HepG2 (cell line): ENCODE results near the gene HOPX. TPM values are rescaled to one million over a fixed set of nuclear protein-coding genes. Genes with fewer than 3 reads are reported as not detected.

Source experiments
- ATAC-seq: fragments of 200-7000 bp; cut with Tn5 transposase; 3 replicates; pipeline ENCODE4 v1.9.1; 2020; ENCODE audit warnings: mild to moderate bottlenecking, moderate library complexity
- BruUV-seq: library from RNA; stranded (reverse); fragments of 400-500 nt; replicated peaks from 2 replicates; lab custom pipeline; 2021; lab: Mats Ljungman, UMichigan
- CTCF ChIA-PET: fragments of 300-600 bp; formaldehyde crosslinking; extraction: SDS; loops from one replicate; lab custom pipeline; 2021; ENCODE audit warnings: low total read pairs, inconsistent platforms, low intra/inter-chr PET ratio; lab: Yijun Ruan, JAX
- POLR2A ChIA-PET: fragments of 350-600 bp; sonication (Branson Sonifier 250); formaldehyde crosslinking; loops from one replicate; lab custom pipeline; 2020; ENCODE audit warnings: antibody characterized with exemption, inconsistent platforms; lab: Yijun Ruan, JAX
- DNase-seq: peaks from one replicate; pipeline ENCODE4 v3.0.0-alpha.2; 2015; ENCODE audit warnings: low spot score
- FAIRE-seq: peaks from 3 replicates; lab custom pipeline; 2011; peaks lifted over from hg19 to GRCh38; lab: Jason Lieb, UNC
- H2AFZ ChIP-seq: one replicate; pipeline ENCODE4 v1.6.1; 2011; ENCODE audit warnings: low read length, inconsistent platforms
- H3K27ac ChIP-seq: fragments of 300-600 bp; 3 replicates; pipeline ENCODE4 v1.8.0; 2011; ENCODE audit warnings: mixed run types, mild to moderate bottlenecking, mixed read lengths, low read length, inconsistent platforms; ENCODE audit not compliant: insufficient read depth; ENCODE audit errors: extremely low read length
- H3K27me3 ChIP-seq, 2 experiments: fragments of 200-600 bp in 1 of 2; 2 replicates in 1 of 2; 3 replicates in 1 of 2; pipeline versions ENCODE4 v1.6.0 to v1.8.0; 2011; ENCODE audit warnings: low read length in 2 of 2, mild to moderate bottlenecking in 2 of 2, moderate library complexity in 2 of 2, inconsistent platforms in 1 of 2; ENCODE audit not compliant: insufficient read depth in 2 of 2, control insufficient read depth in 1 of 2
- H3K36me3 ChIP-seq, 2 experiments: fragments of 200-600 bp in 1 of 2; replicated peaks in 1 of 2; 2 replicates in 1 of 2; 3 replicates in 1 of 2; pipeline versions ENCODE4 v1.5.1 to v1.8.0; 2011; ENCODE audit warnings: low read length in 2 of 2, inconsistent platforms in 1 of 2; ENCODE audit not compliant: insufficient read depth in 2 of 2, control insufficient read depth in 1 of 2
- H3K4me1 ChIP-seq: 2 replicates; pipeline ENCODE4 v1.5.1; 2012; ENCODE audit warnings: low read length, inconsistent platforms; ENCODE audit not compliant: insufficient read depth
- H3K4me2 ChIP-seq: 2 replicates; pipeline ENCODE4 v1.6.0; 2011; ENCODE audit warnings: low read depth, low read length, inconsistent platforms
- H3K4me3 ChIP-seq, 3 experiments: fragments of 200-600 bp in 1 of 3; sonication (generic), shearing (Covaris generic) in 1 of 3; replicated peaks in 1 of 3; 2 replicates each; pipeline ENCODE4 v1.5.1; 2011 to 2016; ENCODE audit warnings: low read length in 3 of 3, inconsistent platforms in 2 of 3, low read depth in 2 of 3, mild to moderate bottlenecking in 2 of 3, control low read depth in 1 of 3, mixed read lengths in 1 of 3; ENCODE audit not compliant: insufficient read depth in 1 of 3
- H3K79me2 ChIP-seq: one replicate; pipeline ENCODE4 v1.6.1; 2011; ENCODE audit warnings: low read length, inconsistent platforms; ENCODE audit not compliant: insufficient read depth
- H3K9ac ChIP-seq: 2 replicates; pipeline ENCODE4 v1.6.0; 2011; ENCODE audit warnings: mild to moderate bottlenecking, low read depth, low read length, inconsistent platforms; ENCODE audit not compliant: insufficient read depth
- H3K9me3 ChIP-seq: 2 replicates; pipeline ENCODE4 v1.5.1; 2012; ENCODE audit warnings: mild to moderate bottlenecking, low read length
- H4K20me1 ChIP-seq: 2 replicates; pipeline ENCODE4 v1.6.0; 2011; ENCODE audit warnings: inconsistent platforms, mild to moderate bottlenecking, low read length, moderate library complexity; ENCODE audit not compliant: insufficient read depth
- DR1 ChIP-seq: sonication (generic); formaldehyde crosslinking; IDR thresholded peaks from 2 replicates; pipeline ENCODE4 v1.8.0; 2021; ENCODE audit warnings: mild to moderate bottlenecking, missing genetic modification reagents, inconsistent platforms
- HNRNPK ChIP-seq: fragments of 200-400 bp; formaldehyde crosslinking; IDR thresholded peaks from 2 replicates; pipeline ENCODE4 v1.6.1; 2018; ENCODE audit warnings: low read length, low read depth, moderate library complexity, mild to moderate bottlenecking; ENCODE audit not compliant: poor library complexity, severe bottlenecking
- KMT2A ChIP-seq: sonication (generic); formaldehyde crosslinking; IDR thresholded peaks from 2 replicates; pipeline ENCODE4 v1.4.0; 2020; ENCODE audit warnings: missing genetic modification reagents
- RARA ChIP-seq: IDR thresholded peaks from 2 replicates; pipeline ENCODE4 v1.6.1; 2016; ENCODE audit warnings: missing genetic modification reagents, missing compliant biosample characterization
- RARG ChIP-seq: sonication (generic); formaldehyde crosslinking; IDR thresholded peaks from 2 replicates; pipeline ENCODE4 v1.4.0; 2020; ENCODE audit warnings: low read depth, mild to moderate bottlenecking, missing genetic modification reagents
- SIN3B ChIP-seq: fragments of 150-350 bp; IDR thresholded peaks from 2 replicates; pipeline ENCODE4 v1.6.1; 2014; ENCODE audit warnings: low read length
- TOPORS ChIP-seq: sonication (generic); formaldehyde crosslinking; IDR thresholded peaks from 2 replicates; pipeline ENCODE4 v1.8.0; 2023; ENCODE audit warnings: mild to moderate bottlenecking, missing genetic modification reagents
- ZBTB20 ChIP-seq: sonication (generic); formaldehyde crosslinking; IDR thresholded peaks from 2 replicates; pipeline ENCODE4 v1.8.1; 2023; ENCODE audit warnings: missing genetic modification reagents, low read depth, mild to moderate bottlenecking, borderline replicate concordance
- ZKSCAN8 ChIP-seq: IDR thresholded peaks from 2 replicates; pipeline ENCODE4 v1.6.1; 2016; ENCODE audit warnings: borderline replicate concordance, missing genetic modification reagents, missing compliant biosample characterization
- ZNF432 ChIP-seq: sonication (generic); formaldehyde crosslinking; IDR thresholded peaks from 2 replicates; pipeline ENCODE4 v1.5.0; 2020; ENCODE audit warnings: missing genetic modification reagents, mild to moderate bottlenecking, borderline replicate concordance
- ZNF619 ChIP-seq: sonication (generic); formaldehyde crosslinking; IDR thresholded peaks from 2 replicates; pipeline ENCODE4 v1.4.0; 2020; ENCODE audit warnings: mild to moderate bottlenecking, missing genetic modification reagents
- ZNF746 ChIP-seq: sonication (generic); formaldehyde crosslinking; IDR thresholded peaks from 2 replicates; pipeline ENCODE4 v1.8.0; 2022; ENCODE audit warnings: mild to moderate bottlenecking, missing genetic modification reagents
- WGBS: methylation state at CpG from one replicate; pipeline ENCODE4 v1.1.6; 2017; ENCODE audit warnings: low lambda C conversion rate; 5-methylcytosine and 5-hydroxymethylcytosine counted together
- in situ Hi-C: cut with HindIII; loops from 2 replicates; pipeline ENCODE4 v1.10.0; 2017; ENCODE audit warnings: low pct_unique_long_range_greater_than_20kb; ENCODE audit not compliant: extremely low pct_ligation_motif_present
- intact Hi-C: fragments of 100-400 bp; cut with micrococcal nuclease; formaldehyde crosslinking; loops from one replicate; pipeline ENCODE4 v1.10.0; 2022; ENCODE audit not compliant: unreplicated experiment
- polyA plus RNA-seq, 8 experiments: library from polyadenylated mRNA; depleted of rRNA in 3 of 8; stranded (reverse) in 7 of 8; unstranded in 1 of 8; fragments of >200 nt; fragmentation: Illumina TruSeq in 4 of 8; extraction: Trizol in 4 of 8; gene quantifications; 2 replicates each; pipeline versions ENCODE4 v1.2.1 to v1.2.3, GENCODE V29; 2011 to 2016; ENCODE audit warnings: low read depth in 4 of 8, missing spikeins in 1 of 8, mixed read lengths in 1 of 8; ENCODE audit not compliant: insufficient read depth in 1 of 8
- total RNA-seq, 5 experiments: library from RNA; depleted of rRNA; stranded (reverse); fragments of >200 nt; fragmentation: Illumina TruSeq; extraction: Trizol; gene quantifications; 2 replicates each; pipeline ENCODE4 v1.2.3, GENCODE V29; 2016; ENCODE audit warnings: low read depth in 1 of 5
- TF ChIP-seq, protein P1 (sequence below): sonication (generic); formaldehyde crosslinking; IDR thresholded peaks from 2 replicates; pipeline ENCODE4 v1.8.0; 2022; ENCODE audit warnings: missing genetic modification reagents, mild to moderate bottlenecking, moderate library complexity, borderline replicate concordance
- TF ChIP-seq, protein P2 (sequence below): IDR thresholded peaks from 2 replicates; pipeline ENCODE4 v1.6.1; 2012; ENCODE audit warnings: low read depth, low read length, improper control_type of control experiment
- TF ChIP-seq, protein P3 (sequence below): sonication (generic); formaldehyde crosslinking; IDR thresholded peaks from 2 replicates; pipeline ENCODE4 v1.8.1; 2023; ENCODE audit warnings: mild to moderate bottlenecking, inconsistent platforms, moderate library complexity, missing genetic modification reagents, borderline replicate concordance
- TF ChIP-seq, protein P4 (sequence below): sonication (generic); formaldehyde crosslinking; IDR thresholded peaks from 2 replicates; pipeline ENCODE4 v1.5.1; 2020; ENCODE audit warnings: missing genetic modification reagents, mild to moderate bottlenecking, borderline replicate concordance
- TF ChIP-seq, protein P5 (sequence below): sonication (generic); formaldehyde crosslinking; IDR thresholded peaks from 2 replicates; pipeline ENCODE4 v1.8.1; 2023; ENCODE audit warnings: mild to moderate bottlenecking, moderate library complexity, missing genetic modification reagents

Gene HOPX
- total and polyA plus RNA-seq, 2 of the 13 experiments (the other 11 are each of a cell fraction or from before 2014, with no cell fraction given) = not detected

DNA sequence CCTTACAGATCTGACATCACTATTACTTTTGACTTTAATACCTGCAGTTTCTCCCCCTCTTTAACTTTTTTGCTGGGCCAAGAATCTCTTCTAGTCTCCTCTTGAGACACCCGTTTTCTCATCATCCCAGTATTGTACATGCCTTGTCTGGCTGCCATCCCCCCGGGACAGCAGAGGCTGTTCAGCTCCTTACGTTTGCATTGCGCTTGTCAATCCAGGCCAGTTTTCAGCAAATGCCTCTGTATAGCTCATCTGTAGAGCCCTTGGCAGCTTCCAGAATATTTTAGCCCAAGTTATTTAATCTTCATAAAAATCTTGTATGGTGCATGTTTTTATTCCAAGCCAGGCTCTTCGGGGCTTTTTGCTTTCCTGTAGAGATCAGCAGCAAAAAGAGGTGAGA lies 22.3 kb upstream of the HOPX start (continued):
- TF ChIP-seq, protein P1, sequence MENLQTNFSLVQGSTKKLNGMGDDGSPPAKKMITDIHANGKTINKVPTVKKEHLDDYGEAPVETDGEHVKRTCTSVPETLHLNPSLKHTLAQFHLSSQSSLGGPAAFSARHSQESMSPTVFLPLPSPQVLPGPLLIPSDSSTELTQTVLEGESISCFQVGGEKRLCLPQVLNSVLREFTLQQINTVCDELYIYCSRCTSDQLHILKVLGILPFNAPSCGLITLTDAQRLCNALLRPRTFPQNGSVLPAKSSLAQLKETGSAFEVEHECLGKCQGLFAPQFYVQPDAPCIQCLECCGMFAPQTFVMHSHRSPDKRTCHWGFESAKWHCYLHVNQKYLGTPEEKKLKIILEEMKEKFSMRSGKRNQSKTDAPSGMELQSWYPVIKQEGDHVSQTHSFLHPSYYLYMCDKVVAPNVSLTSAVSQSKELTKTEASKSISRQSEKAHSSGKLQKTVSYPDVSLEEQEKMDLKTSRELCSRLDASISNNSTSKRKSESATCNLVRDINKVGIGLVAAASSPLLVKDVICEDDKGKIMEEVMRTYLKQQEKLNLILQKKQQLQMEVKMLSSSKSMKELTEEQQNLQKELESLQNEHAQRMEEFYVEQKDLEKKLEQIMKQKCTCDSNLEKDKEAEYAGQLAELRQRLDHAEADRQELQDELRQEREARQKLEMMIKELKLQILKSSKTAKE (CRISPR knock-in tag) = no peak
- TF ChIP-seq RARG (CRISPR knock-in tag) = no peak
- TF ChIP-seq, protein P2, sequence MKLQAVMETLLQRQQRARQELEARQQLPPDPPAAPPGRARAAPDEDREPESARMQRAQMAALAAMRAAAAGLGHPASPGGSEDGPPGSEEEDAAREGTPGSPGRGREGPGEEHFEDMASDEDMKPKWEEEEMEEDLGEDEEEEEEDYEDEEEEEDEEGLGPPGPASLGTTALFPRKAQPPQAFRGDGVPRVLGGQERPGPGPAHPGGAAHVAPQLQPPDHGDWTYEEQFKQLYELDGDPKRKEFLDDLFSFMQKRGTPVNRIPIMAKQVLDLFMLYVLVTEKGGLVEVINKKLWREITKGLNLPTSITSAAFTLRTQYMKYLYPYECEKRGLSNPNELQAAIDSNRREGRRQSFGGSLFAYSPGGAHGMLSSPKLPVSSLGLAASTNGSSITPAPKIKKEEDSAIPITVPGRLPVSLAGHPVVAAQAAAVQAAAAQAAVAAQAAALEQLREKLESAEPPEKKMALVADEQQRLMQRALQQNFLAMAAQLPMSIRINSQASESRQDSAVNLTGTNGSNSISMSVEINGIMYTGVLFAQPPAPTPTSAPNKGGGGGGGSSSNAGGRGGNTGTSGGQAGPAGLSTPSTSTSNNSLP = no peak
- no peak for TF ChIP-seq ZKSCAN8 (CRISPR knock-in tag)
- no peak for TF ChIP-seq ZNF432 (CRISPR knock-in tag)
- no peak for TF ChIP-seq KMT2A (CRISPR knock-in tag)

DNA sequence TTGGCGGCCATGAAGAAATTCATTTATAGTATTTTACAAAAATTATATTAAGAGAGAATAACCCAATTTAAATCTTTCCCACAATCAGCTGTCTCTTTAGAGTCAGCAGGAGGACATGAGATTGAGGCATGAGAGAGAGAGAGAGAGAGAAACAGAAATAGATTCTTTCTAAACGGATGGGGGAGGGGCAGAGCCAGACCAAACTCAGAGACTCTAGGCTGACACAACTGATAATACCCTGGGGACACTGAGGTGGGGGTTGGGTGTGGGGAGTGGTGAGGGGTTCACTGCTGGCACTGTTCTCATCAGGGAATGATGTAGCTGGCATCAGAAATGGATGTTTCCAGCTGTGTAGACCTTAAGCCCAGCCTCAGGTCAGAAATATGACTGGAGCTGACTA lies 20.5 kb upstream of the HOPX start:
- H3K4me3 ChIP-seq = no peak overlapping the region
- no peaks in the 10 kb centered on the region for H3K9me3 ChIP-seq
- H3K27ac ChIP-seq = no peak overlapping the region
- no peaks in the 10 kb centered on the region for H4K20me1 ChIP-seq
- ATAC-seq (no peak), FAIRE-seq (no peak), DNase-seq (no peak)
- BruUV-seq = no TSS peak
- H3K79me2 ChIP-seq = no peaks in the 10 kb centered on the region
- no peak overlapping the region for H2AFZ ChIP-seq
- CTCF ChIA-PET = no interaction called here
- 19% methylated on average over 2 of the region's 2 CpGs for WGBS
- H3K36me3 ChIP-seq = no peaks in the 10 kb centered on the region
- H3K4me1 ChIP-seq = no peaks in the 10 kb centered on the region
- no peak overlapping the region for H3K4me2 ChIP-seq
- H3K9ac ChIP-seq = no peak overlapping the region
- in situ Hi-C loops = no loop called here
- POLR2A ChIA-PET = no interaction called here
- peaks cover 0 to 12% of the 10 kb centered on the region in 2 experiments; a peak in 1 of 5 replicates for H3K27me3 ChIP-seq
- intact Hi-C loops = no loop called here
- no peak for TF ChIP-seq DR1 (CRISPR knock-in tag)
- TF ChIP-seq ZBTB20 (CRISPR knock-in tag) = no peak
- no peak for TF ChIP-seq ZNF746 (CRISPR knock-in tag)
- no peak for TF ChIP-seq SIN3B
- TF ChIP-seq HNRNPK = no peak
- TF ChIP-seq, protein P3, sequence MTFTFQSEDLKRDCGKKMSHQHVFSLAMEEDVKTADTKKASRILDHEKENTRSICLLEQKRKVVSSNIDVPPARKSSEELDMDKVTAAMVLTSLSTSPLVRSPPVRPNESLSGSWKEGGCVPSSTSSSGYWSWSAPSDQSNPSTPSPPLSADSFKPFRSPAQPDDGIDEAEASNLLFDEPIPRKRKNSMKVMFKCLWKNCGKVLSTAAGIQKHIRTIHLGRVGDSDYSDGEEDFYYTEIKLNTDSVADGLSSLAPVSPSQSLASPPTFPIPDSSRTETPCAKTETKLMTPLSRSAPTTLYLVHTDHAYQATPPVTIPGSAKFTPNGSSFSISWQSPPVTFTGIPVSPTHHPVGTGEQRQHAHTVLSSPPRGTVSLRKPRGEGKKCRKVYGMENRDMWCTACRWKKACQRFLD = no peak
- TF ChIP-seq, protein P4, sequence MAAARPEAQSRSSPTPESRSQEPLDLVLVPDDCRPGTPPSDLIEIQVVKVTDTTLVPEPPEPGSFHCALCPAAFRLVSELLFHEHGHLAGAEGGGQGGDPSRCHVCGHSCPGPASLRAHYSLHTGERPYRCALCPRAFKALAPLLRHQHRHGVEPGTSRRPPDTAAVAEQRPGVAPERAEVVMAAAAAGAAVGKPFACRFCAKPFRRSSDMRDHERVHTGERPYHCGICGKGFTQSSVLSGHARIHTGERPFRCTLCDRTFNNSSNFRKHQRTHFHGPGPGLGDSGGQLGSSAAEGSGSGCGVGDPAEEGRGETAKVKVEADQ = no peak
- no peak for TF ChIP-seq ZNF619
- TF ChIP-seq TOPORS (CRISPR knock-in tag) = no peak
- TF ChIP-seq, protein P5, sequence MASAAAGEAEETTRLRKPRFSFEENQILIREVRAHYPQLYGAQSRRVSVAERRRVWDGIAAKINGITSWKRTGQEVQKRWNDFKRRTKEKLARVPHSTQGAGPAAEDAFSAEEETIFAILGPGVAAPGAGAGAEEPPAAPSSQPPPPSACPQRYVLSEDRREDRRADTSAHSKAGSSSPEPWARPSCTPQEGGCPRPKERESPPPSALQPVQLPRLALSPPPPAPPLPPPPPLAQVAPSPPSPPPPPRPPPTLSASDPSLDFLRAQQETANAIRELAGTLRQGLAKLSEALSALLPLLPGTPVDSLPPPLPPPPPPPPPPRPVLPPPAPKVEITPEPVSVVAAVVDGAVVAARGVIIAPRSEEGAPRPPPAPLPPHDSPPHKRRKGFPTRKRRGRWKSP (CRISPR knock-in tag) = no peak
- TF ChIP-seq RARA (CRISPR knock-in tag) = no peak
